NCI-H748 treated with DMSO at 0.1 percent for 48 hours (cell line): ENCODE measurements around the gene RIMBP2.

Experiments used
- DNase-seq: peaks from one replicate; lab custom pipeline; 2025; lab: John Stamatoyannopoulos, UW

The RIMBP2 gene

DNA sequence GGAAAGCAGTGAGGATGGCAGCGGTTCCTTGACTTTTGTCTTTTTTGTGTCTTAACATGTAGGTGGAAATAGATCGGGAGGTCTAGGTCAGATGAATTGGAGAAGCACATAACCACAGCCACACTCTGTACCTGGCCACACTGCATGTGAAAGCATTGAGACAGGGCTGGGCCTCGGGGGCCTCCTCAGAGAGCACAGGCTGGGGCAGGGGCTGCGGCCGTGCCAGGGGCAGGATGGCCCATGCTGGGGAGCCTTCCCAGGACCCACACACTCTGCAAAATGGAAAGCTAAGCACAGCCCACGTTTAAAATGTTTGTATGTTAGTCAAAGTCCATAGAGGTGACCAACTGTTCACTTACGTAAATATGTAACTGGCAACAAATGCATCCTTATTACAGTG is 301.7 kb downstream of the RIMBP2 start:
- no peak for DNase-seq

DNA sequence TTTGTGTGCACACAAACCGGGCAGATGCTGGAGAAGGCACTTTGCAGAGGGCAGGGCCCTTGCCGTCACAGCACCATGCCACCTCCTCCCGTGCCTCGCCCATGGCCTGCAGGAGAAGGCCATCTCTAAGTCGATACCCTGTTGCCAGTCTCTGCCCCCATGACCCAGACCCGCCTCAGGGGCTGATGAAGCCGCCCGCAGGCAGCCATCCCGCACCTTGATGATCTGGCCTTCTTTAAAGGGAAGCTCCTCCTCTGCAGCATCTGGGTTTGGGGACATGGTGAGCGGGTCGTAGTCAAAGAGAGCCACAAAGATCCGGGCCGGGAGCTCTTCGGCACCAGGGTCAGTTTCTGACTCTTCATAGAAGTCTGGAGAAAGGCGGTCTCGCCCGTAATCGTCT is 302.2 kb downstream of the RIMBP2 start:
- no peak for DNase-seq

DNA sequence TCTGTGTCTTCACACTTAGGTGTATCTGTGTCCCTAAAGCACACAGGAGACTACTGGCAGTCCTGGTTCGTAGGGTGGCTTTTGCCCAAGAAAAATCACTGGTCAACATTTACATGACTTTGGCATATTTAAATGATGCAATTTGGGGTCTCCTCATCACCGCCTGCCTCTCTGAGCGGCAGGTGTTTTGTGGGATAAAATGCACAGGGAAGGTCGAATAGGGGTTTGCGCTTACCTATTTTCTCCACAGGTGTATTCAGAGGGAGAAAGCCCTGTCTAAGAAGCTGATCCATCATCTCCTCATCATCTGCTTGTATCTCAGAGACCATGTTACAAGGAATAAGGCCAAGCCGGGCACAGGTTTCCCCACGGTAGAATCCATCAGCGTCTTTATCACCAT is 303.7 kb downstream of the RIMBP2 start:
- no peak for DNase-seq

DNA sequence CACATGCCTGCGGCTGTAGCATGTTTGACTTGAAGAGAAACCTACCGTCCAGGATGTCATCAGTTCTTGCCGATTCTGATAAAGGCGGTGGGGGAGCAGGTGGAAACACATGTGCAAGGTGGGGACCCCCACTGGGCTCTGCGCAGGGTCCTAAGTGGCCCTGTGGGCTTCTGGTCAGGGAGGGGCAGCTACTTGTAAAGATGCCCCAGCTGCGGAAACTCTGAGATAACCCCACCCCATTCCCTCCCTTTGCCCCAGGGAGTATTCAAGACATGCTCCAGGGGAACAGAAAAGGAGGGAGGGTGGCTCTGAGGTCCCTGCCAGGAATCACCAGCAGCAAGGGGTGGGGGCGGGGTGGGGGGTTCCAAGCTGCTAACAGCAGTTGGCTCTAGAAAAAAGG is 310.8 kb downstream of the RIMBP2 start:
- DNase-seq, result no peak

DNA sequence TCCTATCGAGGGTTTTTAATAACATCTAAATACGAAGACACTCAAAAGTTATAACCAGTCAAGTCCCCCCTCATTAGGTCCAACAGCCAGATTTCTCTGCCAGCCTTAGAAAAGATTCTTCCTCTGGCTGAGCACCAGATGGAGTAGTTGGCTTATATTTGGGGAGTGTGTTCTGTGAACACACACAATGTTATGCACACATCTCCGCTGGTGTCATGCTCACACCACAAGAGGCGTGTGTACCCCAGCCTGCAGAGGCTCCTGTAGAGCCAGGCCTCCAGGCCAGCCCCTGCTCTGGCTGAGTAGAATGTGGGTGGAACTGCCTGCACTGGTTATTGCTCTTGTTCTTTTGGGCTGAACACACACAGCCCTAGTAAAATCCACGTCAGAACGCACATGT is 314.4 kb downstream of the RIMBP2 start:
- no peak for DNase-seq

DNA sequence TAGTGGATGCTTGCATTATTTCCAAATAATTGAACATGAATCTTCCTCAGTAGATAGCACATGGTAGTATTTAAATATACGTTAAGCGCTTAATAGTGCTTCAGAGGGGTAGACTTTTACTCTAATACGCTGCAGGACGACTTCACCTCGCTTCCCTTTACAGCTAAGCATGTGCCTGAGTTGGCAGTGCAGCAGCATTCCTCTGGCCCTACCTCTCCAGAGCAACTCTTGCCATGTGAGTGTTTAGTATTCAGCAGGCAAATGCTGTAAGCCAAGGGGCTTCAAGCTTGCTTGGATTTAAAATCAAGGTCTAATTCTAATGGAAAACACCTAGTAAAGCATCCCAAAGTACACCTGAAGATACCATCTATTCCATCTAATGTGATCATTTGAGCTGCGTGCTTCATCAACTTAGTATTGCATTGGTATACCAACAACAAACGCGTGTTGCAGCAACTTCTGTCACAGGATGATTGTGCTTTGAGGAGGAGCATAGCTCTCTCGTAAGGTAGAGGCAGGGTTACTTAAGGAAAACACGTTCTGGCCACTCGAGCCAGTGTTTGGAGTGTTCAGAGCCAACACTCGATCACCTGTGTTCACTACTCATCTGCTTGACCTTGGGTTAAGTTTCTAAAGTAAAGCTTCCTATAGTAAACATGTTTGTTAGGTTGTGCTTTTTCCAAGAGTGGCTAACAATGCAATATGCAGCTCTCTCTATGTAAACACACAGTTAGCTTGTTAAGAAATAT is 317.8 kb downstream of the RIMBP2 start:
- DNase-seq, result no peak

DNA sequence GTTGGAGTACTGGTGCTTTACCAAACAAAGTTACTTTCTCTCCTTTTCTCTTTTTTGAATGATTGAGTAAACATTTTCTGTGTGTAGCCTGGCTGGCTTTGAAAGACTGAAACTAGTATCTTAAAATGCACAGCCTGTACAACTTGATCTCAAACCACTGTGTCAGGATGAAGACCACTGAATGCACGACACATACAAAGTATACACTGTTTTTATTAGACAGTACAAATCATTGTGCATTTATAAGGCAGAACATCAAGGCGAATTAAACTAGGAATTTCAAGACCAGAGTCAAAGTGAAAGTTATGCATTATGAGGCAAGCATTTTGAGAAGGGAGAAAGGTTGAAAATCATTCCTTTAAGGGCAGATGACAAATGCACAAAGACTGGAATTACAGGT is 319.4 kb downstream of the RIMBP2 start:
- no peak for DNase-seq

DNA sequence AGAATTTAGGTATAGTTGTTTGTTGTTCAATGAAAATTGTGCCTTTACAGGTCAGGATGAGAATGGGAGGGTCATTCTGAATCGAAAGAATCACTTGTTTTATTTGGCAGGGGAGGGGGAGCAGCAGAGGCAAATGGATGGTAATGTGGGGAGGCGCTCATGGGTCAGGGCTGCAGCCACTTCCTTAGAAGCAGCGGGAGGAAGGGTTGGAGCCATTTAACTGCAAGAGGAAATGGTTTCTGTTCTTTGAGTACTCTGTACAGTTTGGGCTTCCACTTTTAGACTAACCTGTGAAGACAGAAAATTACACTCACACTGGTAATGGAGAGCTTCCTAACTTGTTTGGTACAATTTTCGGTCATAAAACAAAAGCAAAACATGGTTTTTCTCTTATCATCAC is 321.2 kb downstream of the RIMBP2 start:
- DNase-seq, result no peak

DNA sequence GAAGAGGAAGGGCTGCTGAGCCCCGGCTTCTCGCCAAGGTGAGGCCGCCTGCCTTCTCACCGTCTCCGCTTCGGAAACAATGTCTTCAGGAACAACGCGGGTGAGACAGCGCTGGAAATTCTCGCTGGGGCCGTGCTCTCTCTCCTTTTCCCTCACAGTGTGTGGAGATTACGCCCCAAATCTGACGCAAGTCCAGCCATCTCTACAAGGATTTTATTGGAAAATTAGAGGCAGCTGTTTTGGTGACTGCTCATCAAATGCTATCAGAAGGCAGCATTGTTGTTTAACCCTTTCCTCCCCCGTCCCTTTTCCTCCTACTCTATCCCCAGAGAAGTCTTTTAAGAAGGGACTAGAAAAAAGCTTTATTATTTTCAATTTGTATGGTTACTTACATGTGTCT is 324.9 kb downstream of the RIMBP2 start:
- no peak for DNase-seq

DNA sequence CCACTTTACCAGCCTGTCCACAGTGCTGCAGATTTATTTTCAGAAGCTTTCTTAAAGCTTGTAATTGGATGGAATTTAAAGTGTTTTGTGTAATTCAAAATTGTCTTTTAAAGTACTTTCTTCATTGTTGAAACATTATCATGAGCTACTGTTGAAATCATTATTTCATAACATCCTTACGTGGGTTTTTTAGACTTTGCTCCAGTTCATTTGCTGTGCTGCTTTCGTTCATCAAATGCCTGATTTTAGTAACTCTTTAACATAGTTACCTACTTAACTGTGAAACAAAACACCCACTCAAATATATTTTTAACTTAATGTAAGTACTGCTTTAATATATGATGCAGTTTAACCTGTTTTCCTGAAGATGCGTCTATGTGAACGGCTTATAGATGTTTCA is 330.9 kb downstream of the RIMBP2 start:
- no peak for DNase-seq

DNA sequence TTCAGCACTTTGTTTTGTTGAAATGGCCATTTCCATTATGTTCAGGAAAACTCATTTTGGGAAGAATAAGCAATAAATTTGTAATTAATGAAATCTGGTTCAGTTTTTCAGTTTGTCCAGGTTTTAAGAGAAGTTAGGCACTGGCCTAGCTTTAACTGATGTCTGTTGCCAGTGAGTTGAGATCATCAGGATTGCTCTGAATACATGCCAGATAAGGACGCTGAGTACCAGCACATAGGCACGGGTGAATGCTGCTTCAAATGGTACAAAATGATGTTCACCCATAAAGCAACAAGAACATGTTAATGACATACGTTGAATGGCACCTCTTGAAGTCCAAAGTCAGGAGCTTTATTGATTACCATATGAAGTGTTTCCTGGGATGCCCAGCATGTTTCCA is 331.9 kb downstream of the RIMBP2 start:
- no peak for DNase-seq

DNA sequence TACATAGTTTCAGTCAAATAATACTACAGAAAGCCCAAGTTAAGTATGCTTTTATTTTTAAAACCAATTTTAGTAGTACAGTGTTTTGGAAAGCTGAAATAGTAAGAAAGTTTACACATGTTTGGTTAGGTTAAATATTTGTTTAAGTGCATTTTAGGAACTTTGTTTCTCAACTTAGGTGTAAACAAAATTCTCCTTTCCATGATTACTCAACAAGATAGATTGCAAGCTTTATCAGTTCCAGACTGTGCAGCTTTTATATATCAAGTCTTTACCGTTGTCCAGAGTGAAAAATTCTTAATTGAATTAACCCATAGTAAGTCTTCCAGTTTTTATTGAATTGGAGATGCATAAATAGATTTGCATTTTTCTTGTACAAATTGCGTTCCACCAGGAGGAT is 333.3 kb downstream of the RIMBP2 start:
- no peak for DNase-seq

DNA sequence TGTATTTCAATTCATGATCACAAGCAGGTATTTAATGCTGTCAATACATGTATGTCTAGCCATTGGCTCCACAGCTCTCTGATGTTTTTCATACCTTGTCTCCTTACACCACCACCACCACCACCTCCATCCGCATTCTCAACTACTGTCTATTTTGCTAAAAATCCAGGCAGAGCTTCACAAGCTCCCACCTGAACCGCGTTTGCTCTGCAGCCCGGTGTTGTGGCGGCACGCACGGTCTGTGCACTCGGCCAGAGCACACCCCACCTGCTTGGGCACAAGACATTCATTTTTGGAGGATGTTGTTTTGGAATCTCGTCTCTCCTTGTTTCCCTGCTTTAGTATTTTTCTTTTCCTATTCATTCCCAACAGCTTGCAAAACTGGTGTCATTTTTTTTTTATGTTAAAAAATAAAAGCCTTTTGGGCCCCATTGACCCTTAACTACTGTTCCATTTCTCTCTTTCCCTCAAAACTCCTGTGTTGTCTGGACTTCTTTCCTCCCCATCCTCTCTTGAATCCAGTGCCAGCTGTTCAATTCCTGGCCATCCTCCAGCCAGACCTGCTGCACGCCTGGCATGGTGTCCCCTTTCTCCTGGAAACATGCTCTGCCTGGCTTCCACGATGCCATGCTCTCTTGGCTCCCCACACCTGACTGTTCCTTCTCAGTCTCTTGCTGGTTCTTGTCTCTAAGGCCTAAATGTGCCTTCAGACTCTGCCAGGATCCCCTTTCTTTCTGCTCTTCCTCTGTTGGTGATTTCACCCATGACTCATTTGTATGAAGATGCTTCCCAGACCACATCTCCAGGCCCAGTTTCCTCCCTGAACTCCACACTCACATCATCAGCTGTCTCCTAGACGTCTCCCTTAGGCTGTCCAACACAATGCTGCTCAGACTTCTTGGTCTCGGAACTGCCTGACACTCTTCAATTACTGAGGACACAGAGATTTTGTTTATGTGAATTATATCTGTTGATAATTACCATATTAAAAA is 340.5 kb downstream of the RIMBP2 start:
- DNase-seq, result no peak

DNA sequence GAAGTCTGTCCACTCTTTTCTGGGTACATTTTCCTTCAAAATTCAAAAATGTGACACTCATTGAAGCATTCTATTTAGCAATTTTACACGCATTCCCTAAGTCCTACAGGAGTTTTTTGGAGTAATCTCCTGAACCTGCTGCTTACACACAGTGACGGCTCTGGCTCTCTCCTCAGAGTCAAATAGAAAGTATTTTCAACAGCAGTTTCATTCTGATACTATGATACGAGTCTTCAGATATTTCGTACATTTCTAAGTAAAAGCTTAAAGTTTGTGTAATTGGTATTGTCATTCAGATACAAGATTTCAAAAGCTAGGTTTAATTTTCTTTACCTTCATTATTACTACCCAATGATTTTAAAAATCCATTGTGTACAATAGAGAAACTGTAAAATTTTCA is 342.0 kb downstream of the RIMBP2 start:
- no peak for DNase-seq

DNA sequence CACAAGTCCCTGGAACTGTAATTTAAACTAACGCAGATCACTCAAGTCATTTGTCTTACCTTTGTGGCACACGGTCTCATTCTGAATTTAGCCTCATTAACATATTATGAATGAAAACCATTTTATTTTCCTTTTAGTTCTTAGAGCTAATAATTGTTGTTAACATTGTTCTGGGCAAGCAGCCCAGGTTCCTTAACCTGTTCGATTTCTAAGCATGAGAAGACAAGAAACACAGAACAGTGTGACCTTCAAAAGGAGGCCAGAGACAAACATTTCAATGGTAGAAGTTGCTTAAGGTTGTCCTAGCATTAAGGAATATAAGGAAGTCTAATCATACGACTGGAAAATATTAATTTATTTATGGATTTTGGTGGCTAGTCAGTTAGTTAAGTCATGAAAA is 343.2 kb downstream of the RIMBP2 start:
- DNase-seq, result no peak

DNA sequence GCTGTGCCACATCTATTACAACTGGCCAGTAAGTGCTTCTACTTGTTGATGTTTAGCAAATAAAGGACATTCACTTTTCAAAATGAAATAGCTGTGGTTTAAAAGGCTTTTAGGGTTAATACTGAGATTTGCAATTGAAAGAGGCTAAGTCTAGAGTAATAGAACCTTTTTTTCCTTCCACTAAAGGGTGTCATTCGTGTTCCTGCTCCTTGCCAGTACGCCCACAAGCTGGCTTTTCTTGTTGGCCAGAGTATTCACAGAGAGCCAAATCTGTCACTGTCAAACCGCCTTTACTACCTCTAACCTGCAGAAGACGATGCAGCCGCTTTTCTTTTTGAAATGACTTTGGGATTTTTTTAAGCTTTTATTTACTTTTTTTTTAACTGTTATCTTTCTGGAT is 344.8 kb downstream of the RIMBP2 start:
- DNase-seq, result no peak

DNA sequence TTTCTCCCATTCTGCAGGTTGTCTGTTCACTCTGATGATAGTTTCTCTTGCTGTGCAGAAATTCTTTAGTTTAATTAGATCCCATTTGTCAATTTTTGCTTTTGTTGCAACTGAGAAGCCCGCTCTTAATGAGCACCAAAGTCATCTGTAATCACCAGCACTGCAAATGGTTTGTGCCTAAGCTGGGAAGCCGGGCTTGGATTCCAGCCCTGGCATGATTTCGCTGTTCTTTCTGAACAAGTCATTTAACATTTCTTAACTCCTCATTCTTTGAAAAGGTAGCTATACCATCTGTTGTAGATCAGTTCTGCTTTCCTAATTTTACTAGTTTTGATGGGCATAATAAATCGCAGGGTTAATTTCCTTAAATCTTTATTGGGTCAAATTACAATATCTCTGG is 346.3 kb downstream of the RIMBP2 start:
- DNase-seq, result no peak

DNA sequence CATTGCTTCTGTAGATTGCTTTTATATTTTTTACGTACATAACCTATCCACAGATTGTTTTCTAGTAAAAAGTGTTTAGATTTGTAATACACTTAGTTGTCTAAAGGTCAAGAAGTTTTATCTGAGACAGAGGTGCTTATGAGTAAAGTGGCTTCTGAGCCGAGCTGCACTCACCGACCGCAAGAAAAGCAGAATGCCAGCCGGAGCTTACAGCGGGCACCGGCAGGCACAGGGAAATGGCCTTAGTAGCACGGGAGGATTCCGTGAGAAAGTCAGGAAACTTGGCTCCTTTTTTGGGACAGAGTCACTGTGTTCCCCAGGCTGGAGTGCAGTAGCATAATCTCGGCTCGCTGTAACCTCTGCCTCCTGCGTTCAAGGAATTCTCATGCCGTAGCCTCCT is 348.6 kb downstream of the RIMBP2 start:
- DNase-seq, result no peak

DNA sequence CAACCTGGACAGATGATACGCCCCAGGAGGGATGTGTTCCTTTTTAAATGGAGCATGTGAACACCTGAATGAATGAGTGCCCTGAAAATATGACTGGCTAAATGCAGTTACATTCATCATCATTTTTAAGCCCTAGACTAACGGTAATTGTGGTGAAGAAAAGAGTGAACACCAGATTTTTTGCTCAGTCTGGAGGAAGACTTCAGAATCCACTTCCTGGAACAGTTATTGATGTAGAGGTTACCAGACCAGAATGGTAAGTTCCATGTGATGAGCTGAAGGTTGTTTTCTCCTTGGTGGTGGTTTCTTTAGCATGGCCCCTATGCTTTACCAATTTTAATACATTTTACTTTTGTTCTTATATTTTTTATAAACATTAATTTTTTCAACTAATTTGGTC is 349.1 kb downstream of the RIMBP2 start:
- DNase-seq, result no peak

DNA sequence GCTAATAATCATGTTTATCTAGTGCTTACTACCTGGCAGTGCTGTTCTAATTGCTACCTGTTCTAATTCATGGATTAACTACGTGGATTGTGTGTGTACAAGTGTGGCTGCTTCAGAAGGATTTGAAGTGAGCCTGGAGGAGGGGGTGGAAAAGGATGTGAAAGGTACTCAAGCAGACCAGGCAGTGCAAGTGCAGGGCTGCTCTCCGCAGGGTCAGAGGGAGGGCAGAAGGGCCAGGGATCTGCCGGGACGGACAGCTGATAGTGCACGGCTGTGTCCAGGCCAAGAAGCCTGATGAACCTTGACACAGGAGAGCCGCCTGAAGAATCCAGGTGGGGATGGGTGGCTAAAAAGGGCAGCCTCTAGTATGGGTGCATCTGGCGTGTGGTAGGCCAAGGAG is 349.9 kb downstream of the RIMBP2 start:
- DNase-seq, result no peak

DNA sequence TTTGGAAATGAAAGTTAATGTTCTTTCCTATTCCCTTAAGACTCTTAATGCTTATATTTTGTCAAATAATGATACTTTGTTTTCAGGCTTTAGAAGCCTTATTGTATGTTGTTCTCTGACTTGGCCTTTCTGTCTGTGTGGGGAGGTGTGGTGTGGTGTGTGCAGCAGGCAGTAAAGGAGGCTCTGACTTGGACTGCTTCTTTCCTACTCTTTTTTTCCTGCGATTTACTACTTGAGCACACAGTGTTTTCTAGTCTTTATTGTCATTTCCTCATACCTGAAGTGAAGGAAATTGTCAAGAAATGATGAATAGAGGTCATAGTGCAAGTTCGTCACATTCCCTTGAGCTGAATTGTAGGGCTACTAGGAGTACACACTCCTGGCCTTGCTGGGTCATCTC is 351.5 kb downstream of the RIMBP2 start:
- no peak for DNase-seq

DNA sequence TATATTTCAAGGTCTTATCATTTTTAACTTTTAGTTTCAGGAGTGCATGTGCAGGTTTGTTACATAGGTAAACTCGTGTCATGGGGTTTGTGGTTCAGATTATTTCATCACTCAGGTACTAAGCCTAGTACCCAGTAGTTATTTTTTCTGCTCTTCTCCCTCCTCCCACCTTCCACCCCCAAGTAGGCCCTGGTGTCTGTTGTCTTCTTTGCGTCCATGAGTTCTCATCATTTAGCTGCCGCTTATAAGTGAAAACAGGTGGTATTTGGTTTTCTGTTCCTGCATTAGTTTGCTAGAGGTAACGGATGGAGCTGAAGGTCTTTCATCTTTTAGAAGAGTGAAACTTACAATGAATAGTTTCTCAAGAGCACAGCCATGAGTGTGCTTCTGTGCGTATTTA is 354.0 kb downstream of the RIMBP2 start:
- DNase-seq, result no peak

DNA sequence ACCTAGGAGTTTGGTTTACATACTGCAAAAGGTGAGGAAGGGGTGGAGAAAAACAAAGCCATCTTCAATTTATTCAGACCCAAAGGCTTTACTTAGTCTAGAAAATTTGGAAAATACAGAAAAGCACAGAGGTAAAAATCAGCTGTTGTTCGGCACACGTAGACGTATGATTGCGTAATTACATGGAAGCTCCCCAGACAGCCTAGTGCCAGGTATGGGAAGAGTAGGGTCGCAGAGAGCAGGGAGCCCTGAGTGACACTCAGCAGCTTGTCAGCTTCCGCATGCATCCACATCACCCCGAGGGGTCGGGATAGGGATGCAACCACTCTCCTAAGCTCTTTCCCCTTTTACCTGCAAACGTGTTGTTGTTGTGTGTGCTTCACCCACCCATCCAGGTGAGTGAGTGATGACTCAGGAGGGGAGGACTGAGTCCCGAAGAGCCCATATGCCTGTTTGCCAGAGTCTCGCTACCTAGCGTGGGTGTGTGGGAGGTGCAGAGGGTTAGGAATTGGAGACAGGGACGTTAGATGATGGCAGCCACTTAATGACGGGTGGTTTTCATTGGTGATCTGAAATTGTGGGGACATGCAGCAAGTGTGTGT is 358.3 kb downstream of the RIMBP2 start:
- no peak for DNase-seq
